AG09319 (cell line): Measurements from ENCODE around the gene EEFSEC.

Source experiments
- DNase-seq: peaks from one replicate; pipeline ENCODE4 v3.0.0-alpha.2; 2010; ENCODE audit warnings: low read depth; ENCODE audit errors: extremely low read depth
- CTCF ChIP-seq: IDR thresholded peaks from 2 replicates; pipeline ENCODE4 v1.5.1; 2011; ENCODE audit warnings: low read depth, mild to moderate bottlenecking, inconsistent platforms, low read length, moderate library complexity

Gene EEFSEC

GRCh38 chr3:128432971-128433836 lies 279.9 kb downstream of the EEFSEC start:
- DNase-seq: no peak
- no peak for TF ChIP-seq CTCF

- no peak for TF ChIP-seq CTCF
- no peak for DNase-seq
Observed at GRCh38 chr3:128433837-128434165, 280.5 kb downstream of the EEFSEC start.

GRCh38 chr3:128434524-128434923 lies 281.2 kb downstream of the EEFSEC start:
- no peak for DNase-seq
- no peak for TF ChIP-seq CTCF

- TF ChIP-seq CTCF: no peak
- no peak for DNase-seq
Observed at GRCh38 chr3:128435058-128435457, 281.8 kb downstream of the EEFSEC start.

GRCh38 chr3:128435561-128435960 lies 282.3 kb downstream of the EEFSEC start:
- DNase-seq: no peak
- TF ChIP-seq CTCF: no peak

- DNase-seq: no peak
- no peak for TF ChIP-seq CTCF
Observed at GRCh38 chr3:128436214-128436613, 282.9 kb downstream of the EEFSEC start.

- no peak for DNase-seq
- peak; percentile 18 for TF ChIP-seq CTCF
Observed at GRCh38 chr3:128438488-128439072, 285.3 kb downstream of the EEFSEC start.
